Measurements from ENCODE around the gene SEC22B.
"Not testable (repeated sequence)": the region's sequence is repeated elsewhere in the genome, so short reads cannot be mapped to it uniquely, and the experiment has no call there.

DNA sequence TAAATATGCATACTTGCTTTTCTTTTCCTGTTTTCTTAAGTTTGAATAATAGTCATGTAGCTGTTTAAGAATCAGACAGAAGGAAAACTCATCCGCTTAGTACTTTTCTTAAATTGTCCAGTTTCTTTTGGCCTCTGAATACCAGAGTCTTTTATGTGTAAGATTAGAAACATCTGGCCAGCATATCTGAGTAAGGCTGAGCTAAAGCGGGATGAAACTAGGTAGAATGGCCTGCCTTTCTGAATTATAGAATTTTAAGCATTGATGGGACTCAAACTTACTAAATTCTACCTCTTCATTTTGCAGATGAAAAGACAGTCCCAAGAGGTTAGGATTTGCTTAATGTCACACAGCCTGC, 43.9 kb downstream of the SEC22B start:
- TF ChIP-seq, protein P1, sequence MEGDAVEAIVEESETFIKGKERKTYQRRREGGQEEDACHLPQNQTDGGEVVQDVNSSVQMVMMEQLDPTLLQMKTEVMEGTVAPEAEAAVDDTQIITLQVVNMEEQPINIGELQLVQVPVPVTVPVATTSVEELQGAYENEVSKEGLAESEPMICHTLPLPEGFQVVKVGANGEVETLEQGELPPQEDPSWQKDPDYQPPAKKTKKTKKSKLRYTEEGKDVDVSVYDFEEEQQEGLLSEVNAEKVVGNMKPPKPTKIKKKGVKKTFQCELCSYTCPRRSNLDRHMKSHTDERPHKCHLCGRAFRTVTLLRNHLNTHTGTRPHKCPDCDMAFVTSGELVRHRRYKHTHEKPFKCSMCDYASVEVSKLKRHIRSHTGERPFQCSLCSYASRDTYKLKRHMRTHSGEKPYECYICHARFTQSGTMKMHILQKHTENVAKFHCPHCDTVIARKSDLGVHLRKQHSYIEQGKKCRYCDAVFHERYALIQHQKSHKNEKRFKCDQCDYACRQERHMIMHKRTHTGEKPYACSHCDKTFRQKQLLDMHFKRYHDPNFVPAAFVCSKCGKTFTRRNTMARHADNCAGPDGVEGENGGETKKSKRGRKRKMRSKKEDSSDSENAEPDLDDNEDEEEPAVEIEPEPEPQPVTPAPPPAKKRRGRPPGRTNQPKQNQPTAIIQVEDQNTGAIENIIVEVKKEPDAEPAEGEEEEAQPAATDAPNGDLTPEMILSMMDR (IDR thresholded peaks at IDR 0.05): not testable (repeated sequence)
- not testable (repeated sequence) for TF ChIP-seq EZH2 (IDR thresholded peaks at IDR 0.05)
